ENCODE data around the gene GJE1. TPM values are rescaled to one million over a fixed set of nuclear protein-coding genes. Genes with fewer than 3 reads are reported as not detected.
"Not testable (repeated sequence)": the region's sequence is repeated elsewhere in the genome, so short reads cannot be mapped to it uniquely, and the experiment has no call there.

The GJE1 gene
- total RNA-seq, 1 donor from 2014 or later, result not detected

- Histone ChIP-seq H3K4me2 (no peak overlapping the region), H3K9ac (no peak overlapping the region), H3F3A (ENCODE audit: low read depth) (no peaks in the 10 kb centered on the region), H3K27me3 (no peaks in the 10 kb centered on the region), H3K79me2 (ENCODE audit: low read depth) (peaks cover 100% of the 10 kb centered on the region), H3K4me1 (peaks cover 6% of the 10 kb centered on the region), H3K27ac (peak overlapping the region; percentile 24), H2AFZ (replicated peaks) (no peak overlapping the region), H3K9me3 (ENCODE audit: low read depth) (no peaks in the 10 kb centered on the region), H3K36me3 (no peaks in the 10 kb centered on the region), H4K20me1 (ENCODE audit: low read depth) (peaks cover 35% of the 10 kb centered on the region), H3K4me3 (no peak overlapping the region)
- no peak overlapping the region for H3K4me3 Mint-ChIP-seq
- H3K9me3 Mint-ChIP-seq, result no peaks in the 10 kb centered on the region
- TF ChIP-seq EZH2 (IDR thresholded peaks at IDR 0.05) (no peak), CTCF (IDR thresholded peaks at IDR 0.05) (peak; percentile 62)
- H3K36me3 Mint-ChIP-seq, result no peaks in the 10 kb centered on the region
- no peaks in the 10 kb centered on the region for H3K27me3 Mint-ChIP-seq (ENCODE audit: insufficient read depth, low read depth)
- H3K4me1 Mint-ChIP-seq, result no peaks in the 10 kb centered on the region
- no peak overlapping the region for H3K27ac Mint-ChIP-seq
- peak; percentile 13 for DNase-seq (ENCODE audit: low spot score)
Measured at GRCh38 chr6:142155895-142156757, 23.4 kb downstream of the GJE1 start.

GRCh38 chr6:142156758-142157068, 24.0 kb downstream of the GJE1 start:
- H3K4me1 Mint-ChIP-seq; H3K4me3 ChIP-seq; H3K9ac ChIP-seq; H3K4me1 ChIP-seq; H3K27me3 Mint-ChIP-seq (ENCODE audit: insufficient read depth, low read depth); H3K27ac Mint-ChIP-seq; H3K27ac ChIP-seq; H3K9me3 ChIP-seq (ENCODE audit: low read depth); H3F3A ChIP-seq (ENCODE audit: low read depth); H3K36me3 Mint-ChIP-seq; DNase-seq (ENCODE audit: low spot score); H3K27me3 ChIP-seq; H3K4me2 ChIP-seq; H3K9me3 Mint-ChIP-seq; H2AFZ ChIP-seq (replicated peaks); H3K4me3 Mint-ChIP-seq; H3K36me3 ChIP-seq: not testable (repeated sequence)
- H4K20me1 ChIP-seq (ENCODE audit: low read depth), result peaks cover 30% of the 10 kb centered on the region
- H3K79me2 ChIP-seq (ENCODE audit: low read depth), result peaks cover 100% of the 10 kb centered on the region

- H3K4me2 ChIP-seq, result no peak overlapping the region
- TF ChIP-seq EZH2phosphoT487 (IDR thresholded peaks at IDR 0.05) (no peak), EZH2 (IDR thresholded peaks at IDR 0.05) (no peak), CTCF (IDR thresholded peaks at IDR 0.05) (no peak)
- H3K79me2 ChIP-seq (ENCODE audit: low read depth), result peaks cover 79% of the 10 kb centered on the region
- Mint-ChIP-seq H3K9me3 (no peaks in the 10 kb centered on the region), H3K27me3 (ENCODE audit: insufficient read depth, low read depth) (no peaks in the 10 kb centered on the region), H3K27ac (no peak overlapping the region), H3K4me3 (no peak overlapping the region), H3K4me1 (no peaks in the 10 kb centered on the region), H3K36me3 (peaks cover 2% of the 10 kb centered on the region)
- no peaks in the 10 kb centered on the region for H3F3A ChIP-seq (ENCODE audit: low read depth)
- H4K20me1 ChIP-seq (ENCODE audit: low read depth), result peaks cover 20% of the 10 kb centered on the region
- no peak overlapping the region for H3K27ac ChIP-seq
- no peak overlapping the region for H2AFZ ChIP-seq (replicated peaks)
- no peaks in the 10 kb centered on the region for H3K27me3 ChIP-seq
- H3K4me3 ChIP-seq, result no peak overlapping the region
- DNase-seq (ENCODE audit: low spot score), result no peak
- no peaks in the 10 kb centered on the region for H3K4me1 ChIP-seq
- no peak overlapping the region for H3K9ac ChIP-seq
- H3K36me3 ChIP-seq, result no peaks in the 10 kb centered on the region
- H3K9me3 ChIP-seq (ENCODE audit: low read depth), result no peaks in the 10 kb centered on the region
Measured at GRCh38 chr6:142162780-142163179, 30.1 kb downstream of the GJE1 start.

GRCh38 chr6:142165227-142165626, 32.5 kb downstream of the GJE1 start:
- no peaks in the 10 kb centered on the region for H3K27me3 ChIP-seq
- H3K36me3 Mint-ChIP-seq, result peaks cover 2% of the 10 kb centered on the region
- no peaks in the 10 kb centered on the region for H3K4me1 ChIP-seq
- TF ChIP-seq EZH2phosphoT487 (IDR thresholded peaks at IDR 0.05) (no peak), EZH2 (IDR thresholded peaks at IDR 0.05) (no peak), CTCF (IDR thresholded peaks at IDR 0.05) (no peak)
- no peaks in the 10 kb centered on the region for H3K4me1 Mint-ChIP-seq
- H3K27me3 Mint-ChIP-seq (ENCODE audit: insufficient read depth, low read depth), result no peaks in the 10 kb centered on the region
- peaks cover 55% of the 10 kb centered on the region for H3K79me2 ChIP-seq (ENCODE audit: low read depth)
- H2AFZ ChIP-seq (replicated peaks), result no peak overlapping the region
- H4K20me1 ChIP-seq (ENCODE audit: low read depth), result peaks cover 19% of the 10 kb centered on the region
- no peak overlapping the region for H3K27ac ChIP-seq
- H3K9me3 Mint-ChIP-seq, result no peaks in the 10 kb centered on the region
- no peaks in the 10 kb centered on the region for H3F3A ChIP-seq (ENCODE audit: low read depth)
- no peak overlapping the region for H3K4me3 Mint-ChIP-seq
- peak overlapping the region; percentile 29 for H3K27ac Mint-ChIP-seq
- no peak overlapping the region for H3K9ac ChIP-seq
- H3K9me3 ChIP-seq (ENCODE audit: low read depth), result no peaks in the 10 kb centered on the region
- peaks cover 12% of the 10 kb centered on the region for H3K36me3 ChIP-seq
- no peak overlapping the region for H3K4me3 ChIP-seq
- H3K4me2 ChIP-seq, result no peak overlapping the region
- DNase-seq (ENCODE audit: low spot score), result no peak

Data from neural progenitor cell (in vitro differentiated cells).